ENCODE data around the gene EOLA1. TPM values are rescaled to one million over a fixed set of nuclear protein-coding genes. Genes with fewer than 3 reads are reported as not detected.

Gene EOLA1
- total and polyA plus RNA-seq, 2 of the 4 experiments (the other 2 are of a cell fraction) = 15.5 to 16.8 TPM

DNA sequence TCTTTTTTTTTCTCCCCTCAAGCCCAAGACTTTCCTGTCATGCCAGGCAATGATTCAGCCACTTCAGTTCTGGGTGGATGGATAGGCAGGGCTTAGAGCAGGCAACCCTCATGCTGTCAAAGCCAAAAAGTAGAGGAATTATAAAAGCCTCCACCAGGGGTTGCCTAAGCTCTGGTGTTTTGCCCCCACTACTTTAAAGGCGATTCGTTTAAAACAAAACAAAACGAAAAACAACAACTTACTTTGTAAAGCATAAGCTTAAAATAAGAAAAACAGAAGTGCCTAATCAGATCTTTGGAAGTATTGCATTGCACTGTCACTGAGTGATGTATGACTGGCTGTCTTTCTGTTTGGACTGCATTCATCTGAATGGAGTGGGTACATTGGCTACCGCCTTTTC lies 30.4 kb upstream of the EOLA1 start:
- intact Hi-C loops (cut with micrococcal nuclease) = no loop called here
- ATAC-seq (ENCODE audit: low read depth) (no peak), DNase-seq (no peak)
- no peak overlapping the region for H4K8ac ChIP-seq (ENCODE audit: low read depth in 2 of 2, low read length in 2 of 2)
- H4K20me1 ChIP-seq (ENCODE audit: insufficient read depth, low read length) = no peaks in the 10 kb centered on the region
- no peak overlapping the region for H3K18ac ChIP-seq (ENCODE audit: low read depth, low read length)
- peaks cover 10% of the 10 kb centered on the region for H3K27me3 ChIP-seq (ENCODE audit: control insufficient read depth, insufficient read depth, low read length)
- H2BK120ac ChIP-seq (ENCODE audit: low read depth, low read length) = no peak overlapping the region
- no peak overlapping the region for H2AK5ac ChIP-seq (ENCODE audit: low read depth, low read length)
- POLR2A ChIA-PET (ENCODE audit: unreplicated experiment) = interaction anchor here (0.9 kb wide), 1 partner anchor 10 kb away, joined by 3 read pairs; no protein-coding TSS in a partner anchor
- H3K79me1 ChIP-seq (ENCODE audit: low read depth in 1 of 2, low read length in 2 of 2) = no peaks in the 10 kb centered on the region
- BruUV-seq (replicated peaks) = no TSS peak
- no peaks in the 10 kb centered on the region for H3K9me1 ChIP-seq (ENCODE audit: insufficient read depth, low read length)
- dilution Hi-C loops (cut with HindIII; ENCODE audit: low sequenced_read_pairs, unreplicated experiment) = no loop called here
- no peak overlapping the region for H4K5ac ChIP-seq (ENCODE audit: low read depth, low read length)
- CTCF ChIA-PET = no interaction called here
- no peak overlapping the region for H2AK9ac ChIP-seq (replicated peaks; ENCODE audit: low read depth, low read length, poor library complexity)
- H3K9ac ChIP-seq (ENCODE audit: low read depth, low read length) = no peak overlapping the region
- no peak overlapping the region for H2BK20ac ChIP-seq (ENCODE audit: low read depth, low read length)
- H2BK15ac ChIP-seq (ENCODE audit: low read depth, low read length) = no peak overlapping the region
- H3K9me3 ChIP-seq (ENCODE audit: control insufficient read depth, insufficient read depth, low read length) = no peaks in the 10 kb centered on the region
- H3K27ac ChIP-seq (ENCODE audit: insufficient read depth, low read length) = no peak overlapping the region
- H3K14ac ChIP-seq (replicated peaks; ENCODE audit: low read depth, low read length) = no peak overlapping the region
- H3K4me1 ChIP-seq (ENCODE audit: control insufficient read depth, insufficient read depth, low read length) = 0 out of 2 replicates have a peak, but pooled peaks cover 2% of the 10 kb centered on the region
- H2AFZ ChIP-seq (replicated peaks; ENCODE audit: low read length, poor library complexity) = no peak overlapping the region
- no peak overlapping the region for H2BK5ac ChIP-seq (ENCODE audit: low read depth, low read length, poor library complexity, severe bottlenecking)
- H3K4ac ChIP-seq (ENCODE audit: low read depth, low read length) = no peak overlapping the region
- no peak for TF ChIP-seq SMC3 (IDR thresholded peaks at IDR 0.05; ENCODE audit: low read depth, low read length)
- TF ChIP-seq, protein P1, sequence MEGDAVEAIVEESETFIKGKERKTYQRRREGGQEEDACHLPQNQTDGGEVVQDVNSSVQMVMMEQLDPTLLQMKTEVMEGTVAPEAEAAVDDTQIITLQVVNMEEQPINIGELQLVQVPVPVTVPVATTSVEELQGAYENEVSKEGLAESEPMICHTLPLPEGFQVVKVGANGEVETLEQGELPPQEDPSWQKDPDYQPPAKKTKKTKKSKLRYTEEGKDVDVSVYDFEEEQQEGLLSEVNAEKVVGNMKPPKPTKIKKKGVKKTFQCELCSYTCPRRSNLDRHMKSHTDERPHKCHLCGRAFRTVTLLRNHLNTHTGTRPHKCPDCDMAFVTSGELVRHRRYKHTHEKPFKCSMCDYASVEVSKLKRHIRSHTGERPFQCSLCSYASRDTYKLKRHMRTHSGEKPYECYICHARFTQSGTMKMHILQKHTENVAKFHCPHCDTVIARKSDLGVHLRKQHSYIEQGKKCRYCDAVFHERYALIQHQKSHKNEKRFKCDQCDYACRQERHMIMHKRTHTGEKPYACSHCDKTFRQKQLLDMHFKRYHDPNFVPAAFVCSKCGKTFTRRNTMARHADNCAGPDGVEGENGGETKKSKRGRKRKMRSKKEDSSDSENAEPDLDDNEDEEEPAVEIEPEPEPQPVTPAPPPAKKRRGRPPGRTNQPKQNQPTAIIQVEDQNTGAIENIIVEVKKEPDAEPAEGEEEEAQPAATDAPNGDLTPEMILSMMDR (conservative IDR thresholded peaks at IDR 0.05; ENCODE audit: low read depth, low read length) = peak; percentile 17; the same call in 1 of the 2 replicates
- in situ Hi-C loops (cut with MboI; ENCODE audit: low sequenced_read_pairs) = loop anchor here (25.0 kb wide), 1 partner anchor 1227 kb away; no protein-coding TSS in a partner anchor
- whole genome bisulfite sequencing, 2 experiments (ENCODE audit: extremely low coverage in 2 of 2, insufficient read length in 1 of 2) = no CpG with 5 or more reads among the region's 4 CpGs
- no peak overlapping the region for H3K23ac ChIP-seq (ENCODE audit: low read depth, low read length)
- H3K36me3 ChIP-seq (ENCODE audit: control insufficient read depth, insufficient read depth, low read length) = no peaks in the 10 kb centered on the region
- no peak overlapping the region for H4K91ac ChIP-seq (ENCODE audit: insufficient read depth, low read depth, low read length)
- no peak overlapping the region for H3K4me3 ChIP-seq (ENCODE audit: insufficient read depth, low read depth, low read length)
- H3K4me2 ChIP-seq (ENCODE audit: low read depth, low read length) = no peak overlapping the region
- H3K56ac ChIP-seq (ENCODE audit: extremely low read depth, insufficient read depth, low read length) = no peak overlapping the region
